Subcutaneous preadipocyte (primary cell): ENCODE data around the gene CKAP2. TPM values are rescaled to one million over a fixed set of nuclear protein-coding genes. Genes with fewer than 3 reads are reported as not detected.

ENCODE experiments used
- total RNA-seq: library from RNA; depleted of rRNA; stranded (reverse); fragments of >200 nt; gene quantifications from 2 replicates; pipeline ENCODE4 v1.2.3, GENCODE V29; 2012

The CKAP2 gene, protein sequence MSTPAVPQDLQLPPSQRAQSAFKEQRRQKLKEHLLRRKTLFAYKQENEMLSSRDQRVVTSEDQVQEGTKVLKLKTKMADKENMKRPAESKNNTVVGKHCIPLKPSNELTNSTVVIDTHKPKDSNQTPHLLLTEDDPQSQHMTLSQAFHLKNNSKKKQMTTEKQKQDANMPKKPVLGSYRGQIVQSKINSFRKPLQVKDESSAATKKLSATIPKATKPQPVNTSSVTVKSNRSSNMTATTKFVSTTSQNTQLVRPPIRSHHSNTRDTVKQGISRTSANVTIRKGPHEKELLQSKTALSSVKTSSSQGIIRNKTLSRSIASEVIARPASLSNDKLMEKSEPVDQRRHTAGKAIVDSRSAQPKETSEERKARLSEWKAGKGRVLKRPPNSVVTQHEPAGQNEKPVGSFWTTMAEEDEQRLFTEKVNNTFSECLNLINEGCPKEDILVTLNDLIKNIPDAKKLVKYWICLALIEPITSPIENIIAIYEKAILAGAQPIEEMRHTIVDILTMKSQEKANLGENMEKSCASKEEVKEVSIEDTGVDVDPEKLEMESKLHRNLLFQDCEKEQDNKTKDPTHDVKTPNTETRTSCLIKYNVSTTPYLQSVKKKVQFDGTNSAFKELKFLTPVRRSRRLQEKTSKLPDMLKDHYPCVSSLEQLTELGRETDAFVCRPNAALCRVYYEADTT
- 31.2 and 36.8 TPM in 2 replicates for total RNA-seq

DNA sequence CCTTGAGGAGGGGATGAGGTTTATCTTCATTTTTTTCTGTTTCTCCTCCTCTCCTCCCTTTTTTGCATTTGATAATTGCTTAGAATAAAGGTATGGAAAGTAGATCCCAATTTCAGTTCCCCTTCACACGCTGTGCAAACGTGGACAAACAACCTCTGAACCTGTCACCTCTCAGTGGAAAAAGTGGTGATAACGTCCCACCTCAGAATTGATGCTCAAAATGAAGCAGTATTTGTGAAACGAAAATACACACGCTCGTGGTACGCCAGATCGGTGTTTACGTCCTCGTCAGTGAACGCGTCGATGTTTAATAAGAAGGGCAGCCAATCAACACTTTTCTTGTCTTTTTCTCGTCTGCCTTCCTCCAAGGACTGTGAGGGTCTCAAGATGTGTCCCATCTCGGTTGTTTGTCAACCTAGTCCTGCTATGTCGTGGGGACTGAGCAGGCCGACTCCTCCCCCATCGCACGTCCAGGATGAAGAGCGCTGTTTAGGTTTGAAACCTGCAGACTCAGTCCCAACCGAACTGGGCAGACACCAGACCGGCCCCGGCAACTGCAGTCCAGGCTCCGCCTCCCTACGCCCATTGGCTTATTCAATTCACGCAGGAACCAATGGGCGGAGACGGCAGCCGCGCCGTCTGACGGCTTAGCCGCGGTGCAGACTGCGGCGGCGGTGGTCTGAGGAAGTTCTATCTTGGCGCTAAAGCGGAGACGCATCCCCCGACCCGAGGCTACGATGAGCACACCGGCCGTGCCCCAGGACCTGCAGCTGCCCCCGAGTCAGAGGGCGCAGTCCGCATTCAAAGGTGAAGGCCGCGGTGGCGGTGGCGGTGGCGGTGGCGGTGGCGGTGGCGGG lies at the start of gene CKAP2:
Gene CKAP2 (plus strand): TSS at position 659 of the 857 bp plus-strand sequence. CDS start 79 bp downstream, at position 738.

DNA sequence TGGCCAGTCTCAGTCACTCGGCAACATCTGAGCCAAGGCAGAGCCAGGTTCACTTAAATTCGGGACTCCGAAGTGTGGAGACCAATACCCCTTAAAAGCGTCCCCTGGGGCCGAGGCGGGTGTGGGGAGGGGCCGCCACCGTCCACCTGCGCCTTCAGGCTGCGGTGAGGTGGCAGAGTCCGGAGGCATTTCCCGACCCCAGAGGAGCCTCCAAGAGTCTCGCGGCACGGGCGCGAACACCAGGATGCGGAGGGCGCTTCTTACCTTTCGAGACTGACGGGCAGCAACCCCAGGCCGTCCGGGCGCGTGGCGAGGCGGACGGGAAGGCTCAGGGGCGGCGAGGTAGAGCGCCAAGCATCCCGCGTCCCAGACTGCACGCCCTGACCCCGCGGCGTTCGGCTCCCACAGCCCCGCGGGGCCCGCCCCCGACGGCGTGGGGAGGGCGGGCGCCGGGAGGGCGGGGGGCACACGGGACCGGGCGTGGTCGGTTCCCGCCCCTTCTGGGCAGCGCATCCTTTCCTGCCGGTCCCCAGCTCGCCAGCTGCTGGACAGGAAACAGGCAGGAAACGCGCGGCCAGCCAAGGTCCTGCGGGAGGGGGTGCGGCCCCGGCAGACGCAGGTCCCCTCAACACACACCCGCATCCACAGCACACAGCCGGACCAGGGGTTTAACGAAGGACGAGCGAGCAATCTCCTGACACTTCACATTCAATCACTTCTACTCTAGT lies 49.3 kb upstream of the CKAP2 start, which contains the start of gene THSD1:
Gene THSD1 (minus strand): TSS at position 406 of the 728 bp plus-strand sequence. CDS start 3,572 bp downstream, outside the sequence.

DNA sequence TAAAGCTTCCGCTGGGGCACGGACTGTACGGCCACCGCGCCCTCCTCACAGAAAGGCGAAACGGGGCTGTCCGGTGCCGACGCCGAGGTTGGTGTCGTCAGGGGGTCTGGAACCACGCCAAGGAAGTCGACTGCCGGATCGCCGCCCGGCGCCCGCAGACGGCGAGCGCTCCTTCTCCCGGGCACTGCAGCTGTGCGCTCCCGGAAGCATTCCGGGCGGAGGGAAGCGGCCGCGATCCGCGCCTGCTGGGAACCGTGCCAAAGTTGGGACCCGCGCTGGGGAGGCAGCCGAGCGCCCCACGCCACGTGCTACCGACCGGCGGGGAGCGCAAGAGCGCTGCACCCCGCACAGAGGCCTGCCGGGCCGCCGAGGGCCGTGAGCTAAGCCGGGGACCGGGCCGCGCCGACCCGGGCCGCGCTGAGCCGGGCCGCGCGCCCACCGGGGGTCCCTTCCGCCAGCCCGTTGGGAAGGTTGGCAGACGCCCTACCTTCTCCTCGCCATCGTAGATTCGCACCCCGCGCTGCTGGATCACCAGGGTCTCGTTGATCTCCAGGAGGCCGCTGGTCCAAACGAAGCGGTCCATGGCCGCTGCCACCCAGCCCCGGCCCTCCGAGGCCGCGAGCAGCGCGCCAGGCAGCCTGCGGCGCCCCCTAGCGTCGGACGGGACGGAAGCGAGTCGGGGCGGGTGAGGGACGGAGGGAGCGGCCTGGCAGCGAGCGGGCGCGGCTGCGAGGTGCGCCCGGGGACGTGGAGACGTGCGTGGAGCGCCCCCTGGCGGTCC lies 5.1 kb upstream of the CKAP2 start, which contains the start of gene VPS36:
Gene VPS36 (minus strand): TSS at position 623 of the 781 bp plus-strand sequence. CDS start 40 bp downstream, at position 583.

Other genes starting within 250 kb of the CKAP2 start
- 14.3 and 19.9 TPM in 2 replicates for gene THSD1, start 49.3 kb upstream of the CKAP2 start, total RNA-seq
- gene VPS36, start 4.8 kb upstream of the CKAP2 start, total RNA-seq: 24.6 and 26.6 TPM in 2 replicates
- 2.2 and 2.3 TPM in 2 replicates for gene HNRNPA1L2, start 187.0 kb downstream of the CKAP2 start, total RNA-seq
- gene SUGT1, start 197.4 kb downstream of the CKAP2 start, total RNA-seq: 24.3 and 34.8 TPM in 2 replicates